NCI-H1105 (cell line): ENCODE data around the gene MED1.

Experiments used
- DNase-seq: peaks from one replicate; lab custom pipeline; 2025; lab: John Stamatoyannopoulos, UW

Gene MED1

DNA sequence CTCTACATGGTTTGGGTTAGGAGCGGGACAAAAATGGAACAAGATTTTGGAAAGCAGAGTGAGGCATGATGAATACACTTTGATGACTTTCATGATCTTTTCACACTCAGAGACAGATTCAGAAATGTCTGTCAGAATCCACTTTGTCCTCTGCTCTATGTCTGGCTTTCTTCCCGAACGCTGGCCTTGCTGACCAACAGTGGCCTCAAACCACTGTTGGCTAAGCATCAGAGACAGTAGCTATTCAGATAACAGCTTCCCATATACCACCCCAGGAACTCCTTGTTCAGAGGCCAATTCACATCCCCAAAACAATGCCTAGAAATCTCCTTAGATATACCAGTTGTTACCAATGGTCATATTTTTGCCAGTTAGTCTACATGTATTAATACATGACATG is 90.5 kb downstream of the MED1 start:
- DNase-seq = no peak

DNA sequence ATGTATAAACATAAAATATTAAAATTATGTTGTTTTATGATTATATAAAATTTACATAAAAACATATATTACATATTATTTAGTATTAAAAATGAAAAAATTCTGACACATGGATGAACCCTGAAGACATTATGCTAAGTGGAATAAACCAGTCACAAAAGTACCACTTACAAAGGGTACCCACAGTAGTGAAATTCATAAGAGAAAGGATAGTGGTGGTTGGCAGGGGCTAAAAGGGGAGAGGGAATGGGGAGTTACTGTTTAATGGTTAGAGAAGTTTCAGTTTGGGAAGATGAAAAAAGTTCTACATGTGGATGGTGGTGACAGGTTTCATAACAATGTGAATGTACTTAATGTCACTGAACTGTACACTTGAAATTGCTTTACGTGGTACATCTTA is 91.1 kb downstream of the MED1 start:
- DNase-seq = no peak

DNA sequence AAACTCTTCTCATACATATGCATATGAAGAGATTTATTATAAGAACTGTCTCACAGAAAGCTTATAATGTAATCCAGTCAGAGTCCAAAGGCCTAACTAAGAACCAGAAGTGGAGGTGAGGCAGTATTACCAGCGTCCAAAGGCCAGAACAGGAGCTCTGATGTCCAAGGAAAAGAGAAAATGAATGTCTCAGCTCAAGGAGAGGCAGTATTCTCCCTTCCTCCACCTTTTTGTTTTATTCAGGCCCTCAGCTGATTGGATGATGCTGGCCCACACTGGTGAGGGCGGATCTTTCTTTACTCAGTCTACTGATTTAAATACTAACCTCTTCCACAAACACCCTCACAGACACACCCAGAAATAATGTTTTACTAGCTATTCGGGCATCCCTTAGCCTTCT is 93.1 kb downstream of the MED1 start:
- no peak for DNase-seq

DNA sequence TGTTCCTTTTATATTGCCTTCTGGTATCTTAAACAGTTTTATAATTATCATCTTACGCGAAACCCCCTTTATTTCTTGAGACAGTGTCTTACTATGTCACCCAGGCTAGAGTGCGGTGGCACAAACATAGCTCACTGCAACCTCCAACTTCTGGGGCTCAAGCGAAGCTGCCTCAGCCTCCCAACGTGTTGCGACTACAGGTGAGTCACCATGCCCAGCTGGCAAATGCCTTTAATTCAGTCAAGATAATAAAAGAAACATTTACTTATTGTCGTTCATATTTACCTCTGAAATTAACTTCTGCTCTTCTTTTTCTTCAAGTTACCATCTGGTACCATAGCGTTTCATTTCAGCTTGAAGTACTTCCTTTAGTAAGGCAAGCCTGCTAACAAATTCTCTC is 93.6 kb downstream of the MED1 start:
- DNase-seq = no peak
